H1 (cell line): ENCODE measurements around the gene SUSD5.

Experiments
- CHD2 ChIP-seq: IDR thresholded peaks from 2 replicates; pipeline ENCODE4 v1.6.1; 2012; ENCODE audit warnings: low read length, improper control_type of control experiment
- TAF1 ChIP-seq: IDR thresholded peaks from 2 replicates; pipeline ENCODE4 v1.6.1; 2011; ENCODE audit warnings: mild to moderate bottlenecking, low read depth, low read length

- TF ChIP-seq CHD2 (no peak), TAF1 (no peak)
Observed at GRCh38 chr3:33174095-33174494, 44.5 kb downstream of the SUSD5 start.
